GF-D8 (cell line): ENCODE data around the gene INSR.
A peak's percentile ranks its signal among the peaks of the same experiment; 100 is the strongest.
"Not testable (repeated sequence)": the region's sequence is repeated elsewhere in the genome, so short reads cannot be mapped to it uniquely, and the experiment has no call there.

Source experiments
- DNase-seq: peaks from one replicate; lab custom pipeline; 2025; lab: John Stamatoyannopoulos, UW

INSR gene

GRCh38 chr19:7293762-7294557 is at the start of gene INSR:
INSR (minus strand) TSS chr19:7294414; CDS start chr19:7293891, 523 bp downstream.
- DNase-seq, result peak; percentile 76

GRCh38 chr19:7342143-7342542 is 47.9 kb upstream of the INSR start:
- no peak for DNase-seq

- peak; percentile 77 for DNase-seq
Observed at GRCh38 chr19:7340959-7341837, 47.0 kb upstream of the INSR start.

- peak; percentile 99 for DNase-seq
Observed at GRCh38 chr19:7337380-7338194, 43.4 kb upstream of the INSR start.

- no peak for DNase-seq
Observed at GRCh38 chr19:7336321-7336973, 42.2 kb upstream of the INSR start.

GRCh38 chr19:7333198-7334118 is 39.2 kb upstream of the INSR start:
- peak; percentile 43 for DNase-seq

GRCh38 chr19:7331446-7331845 is 37.2 kb upstream of the INSR start:
- DNase-seq, result no peak

- no peak for DNase-seq
Observed at GRCh38 chr19:7328647-7329046, 34.4 kb upstream of the INSR start.

GRCh38 chr19:7327802-7328201 is 33.6 kb upstream of the INSR start:
- no peak for DNase-seq

- no peak for DNase-seq
Observed at GRCh38 chr19:7326105-7326877, 32.1 kb upstream of the INSR start.

GRCh38 chr19:7318176-7318575 is 24.0 kb upstream of the INSR start:
- DNase-seq, result no peak

- DNase-seq, result no peak
Observed at GRCh38 chr19:7312816-7313215, 18.6 kb upstream of the INSR start.

GRCh38 chr19:7311911-7312310 is 17.7 kb upstream of the INSR start:
- DNase-seq, result no peak

GRCh38 chr19:7308327-7308726 is 14.1 kb upstream of the INSR start:
- not testable (repeated sequence) for DNase-seq

- DNase-seq, result no peak
Observed at GRCh38 chr19:7307590-7308218, 13.5 kb upstream of the INSR start.

- DNase-seq, result no peak
Observed at GRCh38 chr19:7304200-7304599, 10.0 kb upstream of the INSR start.

GRCh38 chr19:7303470-7303869 is 9.3 kb upstream of the INSR start:
- no peak for DNase-seq

GRCh38 chr19:7301525-7301924 is 7.3 kb upstream of the INSR start:
- no peak for DNase-seq

GRCh38 chr19:7297742-7298141 is 3.5 kb upstream of the INSR start:
- DNase-seq, result no peak
